K562 (cell line): ENCODE measurements around the gene FOXP3. TPM values are rescaled to one million over a fixed set of nuclear protein-coding genes. Genes with fewer than 3 reads are reported as not detected.

Experiments used
- ARID1B ChIP-seq: fragments of 450-650 bp; IDR thresholded peaks from 2 replicates; pipeline ENCODE4 v1.6.1; 2016; ENCODE audit warnings: antibody characterized with exemption, mild to moderate bottlenecking, inconsistent platforms
- BCLAF1 ChIP-seq, 2 experiments: fragments of 450-650 bp in 1 of 2; IDR thresholded peaks; 2 replicates each; pipeline ENCODE4 v1.6.1; 2011 to 2017; ENCODE audit warnings: low read depth in 2 of 2, antibody characterized with exemption in 1 of 2, borderline replicate concordance in 1 of 2, low read length in 1 of 2, mild to moderate bottlenecking in 1 of 2, mixed read lengths in 1 of 2; ENCODE audit not compliant: control insufficient read depth in 1 of 2
- CBFA2T3 ChIP-seq: fragments of 450-650 bp; IDR thresholded peaks from 2 replicates; pipeline ENCODE4 v1.6.1; 2017
- CHD2 ChIP-seq: IDR thresholded peaks from 2 replicates; pipeline ENCODE4 v1.6.1; 2011; ENCODE audit warnings: low read depth, low read length
- GTF2B ChIP-seq: IDR thresholded peaks from 2 replicates; pipeline ENCODE4 v1.6.1; 2011; ENCODE audit not compliant: insufficient read length; ENCODE audit errors: extremely low read depth
- ID3 ChIP-seq, 2 experiments: fragments of 250-450 bp in 1 of 2; fragments of 450-650 bp in 1 of 2; sonication (Bioruptor Pico) in 1 of 2; IDR thresholded peaks; 2 replicates each; pipeline versions ENCODE4 v1.6.1 to v1.8.0; 2016 to 2021; ENCODE audit warnings: mild to moderate bottlenecking in 2 of 2, moderate library complexity in 2 of 2, missing compliant biosample characterization in 1 of 2, missing genetic modification characterization in 1 of 2
- IFI16 ChIP-seq: fragments of 250-450 bp; sonication (Bioruptor Pico); IDR thresholded peaks from 2 replicates; pipeline ENCODE4 v2.1.2; 2022; ENCODE audit warnings: mild to moderate bottlenecking, inconsistent platforms
- KLF1 ChIP-seq: fragments of 450-650 bp; IDR thresholded peaks from 2 replicates; pipeline ENCODE4 v1.6.1; 2016; ENCODE audit warnings: missing genetic modification characterization, missing compliant biosample characterization
- NCOA1 ChIP-seq: fragments of 450-650 bp; IDR thresholded peaks from 2 replicates; pipeline ENCODE4 v1.6.1; 2016; ENCODE audit warnings: low read depth
- NCOA6 ChIP-seq: fragments of 450-650 bp; IDR thresholded peaks from 2 replicates; pipeline ENCODE4 v1.6.1; 2017; ENCODE audit warnings: mild to moderate bottlenecking
- NR2F6 ChIP-seq: fragments of 450-650 bp; formaldehyde crosslinking; IDR thresholded peaks from 2 replicates; pipeline ENCODE4 v1.4.0; 2020; ENCODE audit warnings: mild to moderate bottlenecking
- NUFIP1 ChIP-seq: fragments of 450-650 bp; IDR thresholded peaks from 2 replicates; pipeline ENCODE4 v1.6.1; 2018; ENCODE audit not compliant: partially characterized antibody
- PHB ChIP-seq: fragments of 250-450 bp; sonication (Bioruptor Pico); IDR thresholded peaks from 2 replicates; pipeline ENCODE4 v1.5.0; 2021
- PYGO2 ChIP-seq: fragments of 450-650 bp; IDR thresholded peaks from 2 replicates; pipeline ENCODE4 v1.6.1; 2016; ENCODE audit warnings: mild to moderate bottlenecking, missing genetic modification characterization, moderate library complexity, missing compliant biosample characterization
- SMARCA5 ChIP-seq: fragments of 450-650 bp; IDR thresholded peaks from 2 replicates; pipeline ENCODE4 v1.6.1; 2016
- SOX6 ChIP-seq: fragments of 450-650 bp; IDR thresholded peaks from 2 replicates; pipeline ENCODE4 v1.6.1; 2014; ENCODE audit warnings: mild to moderate bottlenecking
- WHSC1 ChIP-seq: IDR thresholded peaks from one replicate; pipeline ENCODE4 v1.6.1; 2012; ENCODE audit warnings: low read length, control low read depth, inconsistent platforms
- ZBTB34 ChIP-seq: fragments of 250-450 bp; sonication (Bioruptor Pico); IDR thresholded peaks from 2 replicates; pipeline ENCODE4 v1.8.0; 2021; ENCODE audit warnings: mild to moderate bottlenecking, moderate library complexity
- ZEB2 ChIP-seq: fragments of 450-650 bp; IDR thresholded peaks from 2 replicates; pipeline ENCODE4 v1.6.1; 2016
- ZNF124 ChIP-seq: sonication (generic); formaldehyde crosslinking; IDR thresholded peaks from 2 replicates; pipeline ENCODE4 v1.8.1; 2022; ENCODE audit warnings: missing genetic modification reagents
- ZNF212 ChIP-seq: fragments of 450-650 bp; formaldehyde crosslinking; IDR thresholded peaks from 2 replicates; pipeline ENCODE4 v1.4.0; 2020; ENCODE audit warnings: mild to moderate bottlenecking
- ZNF436 ChIP-seq: fragments of 250-450, 450-650 bp; sonication (Bioruptor Pico); formaldehyde crosslinking; IDR thresholded peaks from 2 replicates; pipeline ENCODE4 v1.7.0; 2020; ENCODE audit warnings: mild to moderate bottlenecking
- ZNF551 ChIP-seq: fragments of 250-450 bp; sonication (Bioruptor Pico); IDR thresholded peaks from 2 replicates; pipeline ENCODE4 v1.5.0; 2021; ENCODE audit warnings: mild to moderate bottlenecking, moderate library complexity
- ZNF740 ChIP-seq, 3 experiments: fragments of 200-800 bp in 1 of 3; sonication (Bioruptor generic) in 1 of 3; sonication (generic) in 1 of 3; formaldehyde crosslinking in 1 of 3; IDR thresholded peaks; 2 replicates each; pipeline versions ENCODE4 v1.6.1 to v1.8.0; 2016 to 2022; ENCODE audit warnings: mild to moderate bottlenecking in 2 of 3, missing compliant biosample characterization in 2 of 3, missing genetic modification characterization in 2 of 3, missing genetic modification reagents in 1 of 3
- polyA plus RNA-seq, 8 experiments: library from polyadenylated mRNA; depleted of rRNA in 4 of 8; stranded (reverse) in 5 of 8; unstranded in 3 of 8; fragments of >200 nt; fragmentation: Nextera tagmentation in 2 of 8; fragmentation: Illumina TruSeq in 1 of 8; extraction: Ambion mirVana in 2 of 8; extraction: Trizol in 1 of 8; gene quantifications; 2 replicates each; pipeline versions ENCODE4 v1.2.1 to v1.2.3, GENCODE V29; 2011 to 2014; ENCODE audit warnings: inconsistent platforms in 1 of 8, missing spikeins in 1 of 8
- total RNA-seq, 7 experiments: library from RNA; depleted of rRNA in 6 of 7; stranded (reverse); fragments of >200 nt in 6 of 7; fragmentation: Illumina TruSeq in 2 of 7; extraction: Trizol in 2 of 7; gene quantifications; 2 replicates each; pipeline versions ENCODE4 v1.2.1 to v1.2.3, GENCODE V29; 2011 to 2021; ENCODE audit warnings: low replicate concordance in 1 of 7

The FOXP3 gene
- total and polyA plus RNA-seq, 9 of the 15 experiments (the other 6 are each of a cell fraction or from before 2014, with no cell fraction given): 0.04 to 0.24 (median 0.07) TPM; not detected in 4

GRCh38 chrX:49230500-49231232, 33.8 kb downstream of the FOXP3 start (continued):
- TF ChIP-seq PYGO2 (tag): no peak
- TF ChIP-seq KLF1 (tag): no peak
- TF ChIP-seq ID3 (CRISPR knock-in tag; IDR thresholded peaks at IDR 0.05): no peak
- TF ChIP-seq ID3 (tag; IDR thresholded peaks at IDR 0.05): no peak
- no peak for TF ChIP-seq NUFIP1
- TF ChIP-seq CHD2: no peak
- no peak for TF ChIP-seq NR2F6 (CRISPR knock-in tag)
- no peak for TF ChIP-seq WHSC1
- peak; percentile 76 for TF ChIP-seq ZNF740 (CRISPR knock-in tag; IDR thresholded peaks at IDR 0.05)
- TF ChIP-seq ZNF740 (tag; IDR thresholded peaks at IDR 0.05): no peak
- TF ChIP-seq ZNF212 (CRISPR knock-in tag): no peak
- TF ChIP-seq CBFA2T3: no peak
- no peak for TF ChIP-seq ZEB2
- TF ChIP-seq IFI16 (CRISPR knock-in tag): no peak
- no peak for TF ChIP-seq ZNF124 (CRISPR knock-in tag)
- no peak for TF ChIP-seq PHB
- no peak for TF ChIP-seq NCOA6
- TF ChIP-seq SOX6: no peak
- no peak for TF ChIP-seq GTF2B
- no peak for TF ChIP-seq NCOA1
- TF ChIP-seq BCLAF1 (IDR thresholded peaks at IDR 0.05; ENCODE audit: borderline replicate concordance in 1 of 2, control insufficient read depth in 1 of 2, low read depth in 2 of 2, low read length in 1 of 2): no peak
- TF ChIP-seq ZNF436 (CRISPR knock-in tag): no peak
- no peak for TF ChIP-seq ZBTB34 (CRISPR knock-in tag)
- 0 out of 2 replicates have a peak, but pooled peaks have one; percentile 6 for TF ChIP-seq ARID1B
- no peak for TF ChIP-seq ZNF551
- no peak for TF ChIP-seq SMARCA5
